Measurements from ENCODE around the gene EHBP1.

Gene EHBP1

GRCh38 chr2:62934517-62934916 is 229.0 kb downstream of the EHBP1 start:
- DNase-seq (ENCODE audit: insufficient read length, low spot score) (no peak), FAIRE-seq (no peak)

- DNase-seq (ENCODE audit: insufficient read length, low spot score) = no peak
- no peak for FAIRE-seq
These were observed 232.6 kb downstream of the EHBP1 start for GRCh38 chr2:62938126-62938525.

- no peak for FAIRE-seq
These were observed 234.4 kb downstream of the EHBP1 start for GRCh38 chr2:62939735-62940491.

GRCh38 chr2:62940697-62941096 is 235.2 kb downstream of the EHBP1 start:
- DNase-seq (ENCODE audit: insufficient read length, low spot score) (no peak), FAIRE-seq (no peak)

More at GRCh38 chr2:62939735-62940491, 234.4 kb downstream of the EHBP1 start:
- DNase-seq (ENCODE audit: insufficient read length, low spot score) = no peak

GRCh38 chr2:62941413-62941812 is 235.9 kb downstream of the EHBP1 start:
- DNase-seq (ENCODE audit: insufficient read length, low spot score) (no peak), FAIRE-seq (no peak)

GRCh38 chr2:62944362-62944761 is 238.8 kb downstream of the EHBP1 start:
- DNase-seq (ENCODE audit: insufficient read length, low spot score) = no peak
- no peak for FAIRE-seq

- FAIRE-seq (no peak), DNase-seq (ENCODE audit: insufficient read length, low spot score) (no peak)
These were observed 241.9 kb downstream of the EHBP1 start for GRCh38 chr2:62947403-62947802.

- no peak for FAIRE-seq
- DNase-seq (ENCODE audit: insufficient read length, low spot score) = no peak
These were observed 251.1 kb downstream of the EHBP1 start for GRCh38 chr2:62956651-62957050.

GRCh38 chr2:62958206-62958605 is 252.7 kb downstream of the EHBP1 start:
- FAIRE-seq (no peak), DNase-seq (ENCODE audit: insufficient read length, low spot score) (no peak)

GRCh38 chr2:62964050-62964449 is 258.5 kb downstream of the EHBP1 start:
- FAIRE-seq = no peak
- DNase-seq (ENCODE audit: insufficient read length, low spot score) = no peak

- no peak for FAIRE-seq
These were observed 259.2 kb downstream of the EHBP1 start for GRCh38 chr2:62964671-62965070.

GRCh38 chr2:62966991-62967390 is 261.5 kb downstream of the EHBP1 start:
- FAIRE-seq (peak; percentile 31), DNase-seq (ENCODE audit: insufficient read length, low spot score) (no peak)

More at GRCh38 chr2:62964671-62965070, 259.2 kb downstream of the EHBP1 start:
- DNase-seq (ENCODE audit: insufficient read length, low spot score) = no peak

- DNase-seq (ENCODE audit: insufficient read length, low spot score) = no peak
These were observed 262.7 kb downstream of the EHBP1 start for GRCh38 chr2:62968168-62968567.

GRCh38 chr2:62968668-62969067 is 263.2 kb downstream of the EHBP1 start:
- DNase-seq (ENCODE audit: insufficient read length, low spot score) (no peak), FAIRE-seq (no peak)

More at GRCh38 chr2:62968168-62968567, 262.7 kb downstream of the EHBP1 start:
- FAIRE-seq = no peak

- DNase-seq (ENCODE audit: insufficient read length, low spot score) (no peak), FAIRE-seq (no peak)
These were observed 266.4 kb downstream of the EHBP1 start for GRCh38 chr2:62971936-62972335.

- no peak for FAIRE-seq
- DNase-seq (ENCODE audit: insufficient read length, low spot score) = no peak
These were observed 267.1 kb downstream of the EHBP1 start for GRCh38 chr2:62972601-62973000.

- FAIRE-seq (peak; percentile 13), DNase-seq (ENCODE audit: insufficient read length, low spot score) (no peak)
These were observed 269.5 kb downstream of the EHBP1 start for GRCh38 chr2:62974999-62975398.

GRCh38 chr2:62991605-62992004 is 286.1 kb downstream of the EHBP1 start:
- no peak for FAIRE-seq

GRCh38 chr2:62992561-62992960 is 287.0 kb downstream of the EHBP1 start:
- DNase-seq (ENCODE audit: insufficient read length, low spot score) (no peak), FAIRE-seq (no peak)

More at GRCh38 chr2:62991605-62992004, 286.1 kb downstream of the EHBP1 start:
- no peak for DNase-seq (ENCODE audit: insufficient read length, low spot score)

- DNase-seq (ENCODE audit: insufficient read length, low spot score) (no peak), FAIRE-seq (no peak)
These were observed 288.7 kb downstream of the EHBP1 start for GRCh38 chr2:62994206-62994605.

GRCh38 chr2:62996534-62997186 is 291.1 kb downstream of the EHBP1 start:
- DNase-seq (ENCODE audit: insufficient read length, low spot score) (no peak), FAIRE-seq (no peak)

- DNase-seq (ENCODE audit: insufficient read length, low spot score) (no peak), FAIRE-seq (no peak)
These were observed 293.4 kb downstream of the EHBP1 start for GRCh38 chr2:62998949-62999348.
